Astrocyte of the spinal cord (primary cell): ENCODE results near the gene GSTT2.
"Not testable (repeated sequence)": the region's sequence is repeated elsewhere in the genome, so short reads cannot be mapped to it uniquely, and the experiment has no call there.

Source experiments
- DNase-seq: peaks from one replicate; pipeline ENCODE4 v3.0.0; 2011; ENCODE audit warnings: low read depth, low spot score
- H3K4me3 ChIP-seq: 2 replicates; pipeline ENCODE4 v1.5.1; 2011; ENCODE audit warnings: low read depth, mild to moderate bottlenecking, low read length, moderate library complexity
- in situ Hi-C: cut with HindIII; loops from 2 replicates; pipeline ENCODE4 v1.10.0; 2017; ENCODE audit warnings: low sequenced_read_pairs
- TF ChIP-seq, protein P1 (sequence below): IDR thresholded peaks from 2 replicates; pipeline ENCODE4 v1.5.1; 2012; ENCODE audit warnings: low read depth, mild to moderate bottlenecking, low read length, inconsistent platforms

The GSTT2 gene

GRCh38 chr22:23984430-23984829, 4.5 kb downstream of the GSTT2 start:
- TF ChIP-seq, protein P1, sequence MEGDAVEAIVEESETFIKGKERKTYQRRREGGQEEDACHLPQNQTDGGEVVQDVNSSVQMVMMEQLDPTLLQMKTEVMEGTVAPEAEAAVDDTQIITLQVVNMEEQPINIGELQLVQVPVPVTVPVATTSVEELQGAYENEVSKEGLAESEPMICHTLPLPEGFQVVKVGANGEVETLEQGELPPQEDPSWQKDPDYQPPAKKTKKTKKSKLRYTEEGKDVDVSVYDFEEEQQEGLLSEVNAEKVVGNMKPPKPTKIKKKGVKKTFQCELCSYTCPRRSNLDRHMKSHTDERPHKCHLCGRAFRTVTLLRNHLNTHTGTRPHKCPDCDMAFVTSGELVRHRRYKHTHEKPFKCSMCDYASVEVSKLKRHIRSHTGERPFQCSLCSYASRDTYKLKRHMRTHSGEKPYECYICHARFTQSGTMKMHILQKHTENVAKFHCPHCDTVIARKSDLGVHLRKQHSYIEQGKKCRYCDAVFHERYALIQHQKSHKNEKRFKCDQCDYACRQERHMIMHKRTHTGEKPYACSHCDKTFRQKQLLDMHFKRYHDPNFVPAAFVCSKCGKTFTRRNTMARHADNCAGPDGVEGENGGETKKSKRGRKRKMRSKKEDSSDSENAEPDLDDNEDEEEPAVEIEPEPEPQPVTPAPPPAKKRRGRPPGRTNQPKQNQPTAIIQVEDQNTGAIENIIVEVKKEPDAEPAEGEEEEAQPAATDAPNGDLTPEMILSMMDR = peak; percentile 55
- H3K4me3 ChIP-seq = no peak overlapping the region
- peak; percentile 11 for DNase-seq
- in situ Hi-C loops = no loop called here

GRCh38 chr22:23986089-23986488, 6.2 kb downstream of the GSTT2 start:
- H3K4me3 ChIP-seq, in situ Hi-C loops, DNase-seq: not testable (repeated sequence)

GRCh38 chr22:23986538-23987178, 6.7 kb downstream of the GSTT2 start:
- H3K4me3 ChIP-seq, in situ Hi-C loops, DNase-seq: not testable (repeated sequence)

DNA sequence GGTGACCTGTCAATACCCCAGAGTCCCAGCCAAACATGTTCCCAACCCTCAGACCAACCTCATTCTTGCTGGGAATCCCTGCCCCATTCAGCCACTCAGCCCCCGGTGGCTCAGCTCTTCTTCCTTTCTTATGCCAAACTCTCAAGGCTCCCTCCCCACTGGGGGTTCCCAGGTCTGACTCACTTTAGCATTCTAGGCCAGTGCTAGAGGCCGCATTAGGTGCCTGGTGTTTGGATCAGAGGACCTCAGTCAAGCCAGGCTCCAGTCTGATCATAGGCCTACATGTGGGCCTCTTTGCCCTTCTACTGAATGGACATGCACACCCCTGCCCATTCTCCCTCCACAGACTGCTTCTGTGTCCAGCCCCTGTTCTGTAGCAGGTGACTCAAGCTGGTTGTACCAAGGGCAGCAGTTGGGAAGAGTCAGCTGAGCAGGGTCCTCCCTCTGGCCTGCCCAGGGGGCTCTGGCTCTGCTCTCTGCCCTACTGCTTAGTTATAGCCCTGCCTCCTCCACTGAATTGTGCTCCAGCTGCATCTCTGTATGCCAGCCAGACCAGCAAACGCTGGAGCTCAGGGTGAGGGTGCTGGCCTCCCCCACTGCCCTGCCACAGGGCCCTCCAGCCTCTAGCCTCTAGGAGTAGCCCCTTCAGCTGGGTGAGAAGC, 9.8 kb downstream of the GSTT2 start:
- in situ Hi-C loops, H3K4me3 ChIP-seq: not testable (repeated sequence)
- peak; percentile 10 for DNase-seq

GRCh38 chr22:23993080-23993479, 13.1 kb downstream of the GSTT2 start:
- in situ Hi-C loops, DNase-seq: not testable (repeated sequence)

DNA sequence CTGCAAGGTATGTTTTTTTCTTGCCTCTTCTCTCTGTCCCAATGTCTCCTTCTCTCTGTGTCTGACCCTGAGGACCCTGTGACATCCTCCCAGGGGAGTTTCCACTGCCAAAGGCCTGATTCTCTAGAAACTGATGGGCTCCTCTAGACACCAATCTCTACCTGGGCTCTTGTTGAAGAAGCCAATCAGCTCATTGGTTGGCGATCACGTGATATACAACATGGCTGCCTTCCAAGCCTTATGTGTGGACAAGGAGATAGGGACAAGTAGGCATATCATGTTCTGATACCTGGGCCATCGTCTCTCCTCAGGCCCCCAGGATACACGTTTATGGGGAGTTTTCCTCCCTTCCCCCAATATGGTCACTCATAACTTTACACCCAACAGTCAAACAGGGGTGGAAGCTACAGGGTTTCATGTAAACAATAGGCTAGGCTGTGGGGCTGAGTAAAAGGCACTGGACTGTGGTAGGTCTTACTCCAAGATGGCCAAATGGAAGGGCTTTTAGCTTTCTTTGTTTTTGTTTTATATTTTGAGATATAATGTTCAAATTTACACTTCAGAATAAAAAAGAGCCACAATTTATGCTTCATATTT, 13.7 kb downstream of the GSTT2 start:
- in situ Hi-C loops, DNase-seq, H3K4me3 ChIP-seq: not testable (repeated sequence)

More at GRCh38 chr22:23993080-23993479, 13.1 kb downstream of the GSTT2 start:
- not testable (repeated sequence) for H3K4me3 ChIP-seq

DNA sequence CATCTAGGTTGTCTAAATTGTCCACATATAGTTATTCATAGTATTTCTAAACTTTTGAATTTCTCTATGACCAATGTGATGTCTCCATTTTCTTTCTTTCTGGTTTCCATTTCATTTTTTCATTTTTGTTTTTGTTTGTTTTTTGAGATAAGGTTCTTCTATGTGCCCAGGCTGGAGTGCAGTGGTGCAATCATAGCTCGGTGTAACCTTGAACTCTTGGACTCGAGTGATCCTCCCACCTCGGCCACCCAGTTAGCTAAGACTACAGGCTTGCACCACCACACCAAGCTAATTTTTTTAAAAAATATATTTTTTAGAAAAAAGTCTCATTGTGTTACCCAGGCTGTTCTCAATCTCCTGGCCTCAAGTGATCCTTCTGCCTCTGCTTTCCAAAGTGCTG, 17.2 kb downstream of the GSTT2 start:
- H3K4me3 ChIP-seq = no peak overlapping the region
- TF ChIP-seq, protein P1 = no peak
- DNase-seq = no peak
- in situ Hi-C loops = no loop called here

DNA sequence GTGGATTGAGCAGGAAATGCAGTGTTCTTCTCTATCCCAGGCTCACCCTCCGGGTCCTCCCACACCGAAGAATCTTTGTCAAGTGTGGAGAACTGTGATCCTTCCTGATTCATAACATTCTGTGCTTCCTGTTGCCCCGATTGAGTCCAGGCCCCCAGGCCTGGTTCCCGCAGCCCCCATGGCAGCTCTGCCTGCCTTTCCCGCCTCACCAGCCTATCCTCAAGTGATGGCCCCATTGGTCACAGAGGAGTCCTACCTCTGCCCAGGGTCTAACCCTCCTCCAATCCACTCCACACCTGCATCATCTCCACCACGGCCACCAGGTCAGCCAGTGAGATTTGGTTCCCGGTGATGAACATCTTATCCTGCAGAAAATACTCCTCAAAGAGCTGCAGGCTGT, 19.8 kb downstream of the GSTT2 start:
- DNase-seq, in situ Hi-C loops, H3K4me3 ChIP-seq: not testable (repeated sequence)

- no peak overlapping the region for H3K4me3 ChIP-seq
- DNase-seq = no peak
- in situ Hi-C loops = no loop called here
- TF ChIP-seq, protein P1 = no peak
These were observed 21.4 kb downstream of the GSTT2 start for GRCh38 chr22:24001314-24001713.
